PC-3 (cell line): ENCODE data around the gene ZBTB46. TPM values are rescaled to one million over a fixed set of nuclear protein-coding genes. Genes with fewer than 3 reads are reported as not detected.
"Not testable (repeated sequence)": the region's sequence is repeated elsewhere in the genome, so short reads cannot be mapped to it uniquely, and the experiment has no call there.

Experiments used
- ATAC-seq: fragments of 200-7000 bp; cut with Tn5 transposase; 2 replicates; pipeline ENCODE4 v1.9.1; 2020; ENCODE audit warnings: mild to moderate bottlenecking, moderate library complexity
- BruUV-seq: library from RNA; stranded (reverse); fragments of 400-500 nt; replicated peaks from 2 replicates; lab custom pipeline; 2021; lab: Mats Ljungman, UMichigan
- CTCF ChIA-PET: fragments of 300-600 bp; sonication (Branson Sonifier 250); formaldehyde crosslinking; loops from one replicate; lab custom pipeline; 2022; ENCODE audit warnings: antibody characterized with exemption; lab: Charles Lee
- POLR2A ChIA-PET: fragments of 300-600 bp; sonication (Branson Sonifier 250); formaldehyde crosslinking; loops from one replicate; lab custom pipeline; 2022; ENCODE audit warnings: antibody characterized with exemption; ENCODE audit not compliant: unreplicated experiment; lab: Charles Lee
- DNase-seq: peaks from one replicate; pipeline ENCODE4 v3.0.0-alpha.2; 2015
- H2AFZ ChIP-seq: fragments of 300-600 bp; sonication (generic); 2 replicates; pipeline ENCODE4 v1.6.0; 2016; ENCODE audit warnings: antibody characterized with exemption, low read length
- H3F3A ChIP-seq: fragments of 300-600 bp; sonication (generic); one replicate; pipeline ENCODE4 v1.6.0; 2017; ENCODE audit warnings: antibody characterized with exemption, low read length, control low read depth, mild to moderate bottlenecking; ENCODE audit not compliant: unreplicated experiment
- H3K27ac ChIP-seq: fragments of 300-600 bp; sonication (generic); 2 replicates; pipeline ENCODE4 v1.5.1; 2016; ENCODE audit warnings: mild to moderate bottlenecking, low read length
- H3K27me3 ChIP-seq: fragments of 300-600 bp; sonication (generic); 2 replicates; pipeline ENCODE4 v1.6.1; 2016; ENCODE audit warnings: low read length, mixed read lengths
- H3K36me3 ChIP-seq: fragments of 300-600 bp; sonication (generic); 2 replicates; pipeline ENCODE4 v1.6.1; 2016; ENCODE audit warnings: low read depth, mixed run types, low read length, mixed read lengths
- H3K4me1 ChIP-seq: fragments of 300-600 bp; sonication (generic); 2 replicates; pipeline ENCODE4 v1.5.1; 2016; ENCODE audit warnings: low read length; ENCODE audit not compliant: insufficient read depth
- H3K4me2 ChIP-seq: fragments of 300-600 bp; sonication (generic); 2 replicates; pipeline ENCODE4 v1.6.0; 2016; ENCODE audit warnings: low read length
- H3K4me3 ChIP-seq: fragments of 300-600 bp; sonication (generic); 2 replicates; pipeline ENCODE4 v1.5.1; 2016; ENCODE audit warnings: mild to moderate bottlenecking, low read length, mixed read lengths
- H3K79me2 ChIP-seq: fragments of 300-600 bp; sonication (generic); 2 replicates; pipeline ENCODE4 v1.6.1; 2017; ENCODE audit warnings: low read length, mixed read lengths
- H3K9ac ChIP-seq: fragments of 300-600 bp; sonication (generic); 2 replicates; pipeline ENCODE4 v1.6.0; 2016; ENCODE audit warnings: mild to moderate bottlenecking, low read length
- H3K9me2 ChIP-seq: fragments of 300-600 bp; sonication (generic); replicated peaks from 2 replicates; pipeline ENCODE4 v1.6.1; 2016; ENCODE audit warnings: mixed run types, low read length, mixed read lengths
- H3K9me3 ChIP-seq: fragments of 300-600 bp; sonication (generic); 2 replicates; pipeline ENCODE4 v1.6.1; 2016; ENCODE audit warnings: low read length, mixed read lengths
- H4K20me1 ChIP-seq: fragments of 300-600 bp; sonication (generic); 2 replicates; pipeline ENCODE4 v1.6.1; 2016; ENCODE audit warnings: low read length, mixed read lengths
- CTCF ChIP-seq: fragments of 300-600 bp; sonication (generic); conservative IDR thresholded peaks from 2 replicates; pipeline ENCODE4 v1.5.1; 2017; ENCODE audit warnings: antibody characterized with exemption, low read depth, mild to moderate bottlenecking, low read length
- EZH2 ChIP-seq: fragments of 300-600 bp; sonication (generic); IDR thresholded peaks from one replicate; pipeline ENCODE4 v1.6.1; 2017; ENCODE audit warnings: antibody characterized with exemption, mild to moderate bottlenecking, low read length; ENCODE audit not compliant: unreplicated experiment
- EZH2phosphoT487 ChIP-seq: fragments of 300-600 bp; sonication (generic); IDR thresholded peaks from 2 replicates; pipeline ENCODE4 v1.6.1; 2018; ENCODE audit warnings: mild to moderate bottlenecking, antibody characterized with exemption, low read length, borderline replicate concordance
- intact Hi-C: fragments of 100-400 bp; cut with micrococcal nuclease; formaldehyde crosslinking; loops from 2 replicates; pipeline ENCODE4 v1.9.0; 2023
- total RNA-seq: library from RNA; depleted of rRNA; stranded (reverse); fragments of >200 nt; gene quantifications from 2 replicates; pipeline ENCODE4 v1.2.3, GENCODE V29; 2014

The ZBTB46 gene
- total RNA-seq, 1 experiment from 2014 or later, result 7.3 TPM

DNA sequence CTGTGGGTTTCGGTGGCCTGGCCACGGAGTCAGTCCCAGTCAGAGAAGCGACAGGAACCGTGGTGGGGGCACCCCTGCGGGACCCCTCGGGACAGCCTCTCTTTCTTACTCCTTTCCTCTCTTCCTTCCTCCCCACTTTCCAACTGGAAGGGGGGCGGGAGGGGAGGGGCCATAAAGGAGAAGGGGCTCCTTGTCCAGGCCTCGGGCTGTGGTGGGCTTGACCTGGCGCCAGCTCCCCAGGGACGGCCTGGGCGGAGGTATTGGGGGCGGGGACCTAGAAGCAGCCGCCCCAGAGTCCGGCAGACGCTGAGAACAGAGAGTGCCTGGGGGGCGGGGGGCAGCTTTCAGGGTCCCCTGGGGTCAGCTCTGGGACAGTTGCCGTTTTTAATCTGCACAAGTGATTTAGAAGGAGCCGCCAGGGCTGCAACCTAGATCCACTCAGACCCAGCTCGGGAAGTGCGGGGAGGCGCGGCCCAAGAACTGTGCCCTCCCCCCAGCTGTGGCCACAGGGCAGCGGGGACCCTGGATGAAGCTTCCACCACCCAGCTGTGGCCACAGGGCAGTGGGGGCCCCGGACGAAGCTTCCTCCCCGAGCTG, 23.8 kb upstream of the ZBTB46 start:
- H3K27ac ChIP-seq, result no peak overlapping the region
- H3K36me3 ChIP-seq, result no peaks in the 10 kb centered on the region
- TF ChIP-seq EZH2 (no peak), CTCF (no peak), EZH2phosphoT487 (no peak)
- BruUV-seq, result no TSS peak
- POLR2A ChIA-PET, result interaction anchor here (0.7 kb wide), 1 partner anchor 51 kb away, joined by 3 read pairs; no protein-coding TSS in a partner anchor
- H3K4me1 ChIP-seq, result no peaks in the 10 kb centered on the region
- CTCF ChIA-PET, result no interaction called here
- H3K27me3 ChIP-seq, result peaks cover 20% of the 10 kb centered on the region
- ATAC-seq (no peak; the same call in 1 of the 2 replicates), DNase-seq (no peak)
- H3F3A ChIP-seq, result peaks cover 3% of the 10 kb centered on the region
- H3K9ac ChIP-seq, result no peak overlapping the region
- H3K79me2 ChIP-seq, result no peaks in the 10 kb centered on the region
- no peak overlapping the region for H3K4me3 ChIP-seq
- no peak overlapping the region for H3K4me2 ChIP-seq
- H2AFZ ChIP-seq, result no peak overlapping the region
- intact Hi-C loops, result no loop called here
- H4K20me1 ChIP-seq, result no peaks in the 10 kb centered on the region
- H3K9me3 ChIP-seq, result no peaks in the 10 kb centered on the region
- H3K9me2 ChIP-seq, result no peaks in the 10 kb centered on the region

DNA sequence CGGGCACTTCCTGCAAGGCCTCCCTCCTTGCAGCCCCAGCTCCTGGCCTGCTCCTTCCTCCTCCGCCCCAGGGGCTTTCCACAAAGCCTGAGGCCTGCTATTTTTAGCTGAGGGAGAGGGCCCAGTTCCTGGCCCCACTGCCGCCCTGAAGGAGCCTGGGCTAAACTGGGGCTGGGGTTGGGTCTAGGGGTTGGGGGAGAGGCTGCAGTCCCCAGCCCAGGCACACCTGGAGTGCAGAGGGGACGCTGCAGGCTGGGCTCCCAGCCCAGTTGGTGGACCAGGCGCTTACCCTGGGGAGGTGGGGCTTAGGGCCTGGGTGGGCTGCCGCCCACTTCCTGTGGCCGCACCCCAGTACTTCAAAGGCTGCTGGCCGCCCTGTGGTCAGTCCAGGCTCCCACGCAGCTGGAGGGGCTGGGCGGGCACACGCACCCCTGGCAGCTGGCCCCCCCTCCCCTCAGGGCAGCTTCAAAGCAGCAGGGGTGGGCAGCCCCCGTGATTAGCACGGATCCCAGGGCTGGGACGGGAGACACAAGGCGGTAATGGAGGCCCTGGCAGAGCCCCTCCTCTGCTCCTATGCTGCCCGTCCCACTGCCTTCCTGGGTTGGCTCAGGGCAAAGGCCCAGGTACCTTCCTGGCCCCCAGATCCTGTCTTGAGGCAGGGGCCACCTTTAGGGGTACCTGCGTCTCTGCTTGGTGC, 23.2 kb upstream of the ZBTB46 start:
- Histone ChIP-seq H3K4me3 (no peak overlapping the region), H3K9ac (no peak overlapping the region), H3K27ac (no peak overlapping the region), H3K27me3 (peaks cover 20% of the 10 kb centered on the region), H3K4me1 (no peaks in the 10 kb centered on the region), H3F3A (peaks cover 3% of the 10 kb centered on the region), H3K4me2 (no peak overlapping the region), H2AFZ (no peak overlapping the region), H4K20me1 (no peaks in the 10 kb centered on the region), H3K36me3 (no peaks in the 10 kb centered on the region), H3K79me2 (no peaks in the 10 kb centered on the region), H3K9me2 (no peaks in the 10 kb centered on the region), H3K9me3 (no peaks in the 10 kb centered on the region)
- BruUV-seq, result no TSS peak
- ChIA-PET CTCF (no interaction called here), POLR2A (interaction anchor here (0.6 to 0.7 kb wide), 2 partner anchors 35 to 50 kb away, joined by 3 read pairs; no protein-coding TSS in a partner anchor)
- ATAC-seq (peak; percentile 13), DNase-seq (no peak)
- intact Hi-C loops, result no loop called here
- TF ChIP-seq EZH2phosphoT487 (no peak), EZH2 (no peak)

GRCh38 chr20:63853733-63854068, 22.6 kb upstream of the ZBTB46 start:
- intact Hi-C loops, H3K4me3 ChIP-seq, H3F3A ChIP-seq, H3K36me3 ChIP-seq, ATAC-seq, CTCF ChIA-PET, DNase-seq, H4K20me1 ChIP-seq, H3K9ac ChIP-seq, H3K4me1 ChIP-seq, BruUV-seq, H3K27ac ChIP-seq, H3K9me2 ChIP-seq, H3K79me2 ChIP-seq, H3K4me2 ChIP-seq, H3K9me3 ChIP-seq, H2AFZ ChIP-seq: not testable (repeated sequence)
- POLR2A ChIA-PET, result interaction anchor here (0.6 to 0.7 kb wide), 2 partner anchors 35 to 91 kb away, joined by 3 to 7 read pairs; no protein-coding TSS in a partner anchor
- H3K27me3 ChIP-seq, result peaks cover 20% of the 10 kb centered on the region

- BruUV-seq, H3K79me2 ChIP-seq, intact Hi-C loops, H3K9me3 ChIP-seq, H3K4me1 ChIP-seq, H3K36me3 ChIP-seq, H4K20me1 ChIP-seq, CTCF ChIA-PET, H3K9ac ChIP-seq, ATAC-seq, H2AFZ ChIP-seq, H3K27ac ChIP-seq, H3F3A ChIP-seq, H3K4me3 ChIP-seq, H3K9me2 ChIP-seq, DNase-seq, H3K4me2 ChIP-seq, POLR2A ChIA-PET: not testable (repeated sequence)
- peaks cover 24% of the 10 kb centered on the region for H3K27me3 ChIP-seq
These were observed 20.5 kb upstream of the ZBTB46 start for GRCh38 chr20:63851548-63851943.
